HTR-8/SVneo (cell line): ENCODE results near the gene SMS.

Experiments
- DNase-seq: peaks from one replicate; pipeline ENCODE4 v3.0.0; 2011; ENCODE audit warnings: low spot score, mixed read lengths; ENCODE audit not compliant: insufficient read length
- FAIRE-seq: peaks from 2 replicates; lab custom pipeline; 2011; peaks lifted over from hg19 to GRCh38; lab: Jason Lieb, UNC

SMS gene

DNA sequence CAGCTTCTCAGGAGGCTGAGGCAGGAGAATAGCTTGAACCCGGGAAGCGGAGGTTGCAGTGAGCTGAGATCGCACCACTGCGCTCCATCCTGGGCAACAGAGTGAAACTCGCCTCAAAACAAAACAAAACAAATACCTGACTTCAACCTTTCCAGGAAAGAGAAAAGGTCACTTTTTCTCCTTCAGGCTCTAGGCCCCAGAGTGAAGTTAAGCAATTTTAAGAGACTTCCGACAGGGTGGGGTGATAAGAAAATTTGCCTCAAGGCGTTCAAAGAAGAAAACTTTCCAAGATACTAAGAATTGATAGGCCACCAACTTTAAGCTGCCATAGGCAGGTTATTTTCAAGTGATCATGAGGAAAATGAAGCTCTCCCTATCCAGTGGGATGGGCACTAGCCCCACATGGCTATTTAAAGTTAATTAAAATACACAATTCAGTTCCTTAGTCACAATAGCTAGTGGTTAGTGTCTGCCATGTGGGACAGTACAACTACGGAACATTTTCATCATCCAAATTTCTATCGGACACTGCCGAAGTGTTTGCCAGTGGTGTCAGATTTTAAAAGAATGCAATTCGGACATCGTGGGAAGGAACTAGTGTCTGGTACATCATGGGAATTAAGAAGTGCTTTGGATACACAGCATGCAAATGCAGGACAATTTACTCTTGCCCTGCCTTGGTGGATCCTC is 33.0 kb downstream of the SMS start:
- no peak for FAIRE-seq
- DNase-seq: no peak

DNA sequence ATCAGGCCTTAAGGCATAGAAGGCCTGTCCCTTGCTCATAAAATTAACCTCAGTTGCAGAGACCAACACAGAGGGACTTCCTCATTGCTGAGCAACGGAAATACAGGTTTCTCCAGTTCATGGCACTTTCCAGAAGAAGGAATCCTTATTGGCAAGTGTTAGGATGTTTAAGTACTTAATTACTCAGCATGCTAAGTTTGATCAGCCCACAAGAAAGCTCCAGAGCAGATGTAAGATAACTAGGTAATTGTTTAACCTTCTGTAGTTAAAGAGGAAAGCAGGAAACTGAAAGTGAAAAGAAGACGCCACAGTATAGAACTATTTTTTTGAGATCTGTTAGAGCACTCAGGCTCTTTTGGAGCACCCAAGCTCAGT is 33.5 kb downstream of the SMS start:
- FAIRE-seq: no peak
- DNase-seq: no peak

DNA sequence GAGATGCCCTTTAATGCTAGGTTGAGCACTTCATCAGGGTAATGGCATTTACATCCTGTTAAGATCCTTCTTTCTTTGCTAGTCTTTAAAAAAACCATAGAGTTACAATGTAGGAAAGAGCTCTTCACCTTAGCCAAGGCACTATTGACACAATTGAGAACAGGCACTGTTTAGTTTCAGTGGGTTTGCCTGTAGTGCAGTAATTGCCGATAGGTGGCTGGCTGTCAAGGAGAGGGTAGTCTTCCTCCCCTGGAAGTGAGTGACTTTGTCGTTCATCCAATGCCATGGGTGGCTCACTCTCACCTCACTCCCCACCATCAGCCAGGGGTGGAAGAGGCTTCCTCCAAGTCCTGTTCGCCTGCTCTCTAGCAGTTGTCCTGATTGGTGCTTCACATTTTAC is 34.7 kb downstream of the SMS start:
- peak; percentile 16 for FAIRE-seq

DNA sequence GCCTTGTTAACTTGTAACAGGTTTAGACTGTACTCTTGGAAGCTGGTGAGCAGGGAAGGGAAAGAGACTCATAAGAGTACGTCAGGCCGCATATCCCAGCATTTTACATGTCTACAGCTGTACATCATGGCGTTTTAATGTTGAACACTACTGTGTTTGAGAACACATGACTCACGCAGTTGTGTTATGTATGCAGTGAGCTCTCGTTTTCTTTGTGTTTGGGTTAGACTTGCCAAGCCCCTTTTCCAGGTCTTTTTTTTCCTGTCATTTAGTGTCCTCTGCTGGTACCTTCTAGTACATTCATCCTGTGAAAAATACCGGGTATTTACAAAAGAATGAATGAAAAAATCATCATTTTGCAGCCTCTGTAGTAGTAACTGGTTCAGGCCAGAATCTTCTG is 35.3 kb downstream of the SMS start:
- FAIRE-seq: peak; percentile 51
- peak; percentile 43 for DNase-seq

More for the DNA sequence above, 34.7 kb downstream of the SMS start:
- DNase-seq: no peak

DNA sequence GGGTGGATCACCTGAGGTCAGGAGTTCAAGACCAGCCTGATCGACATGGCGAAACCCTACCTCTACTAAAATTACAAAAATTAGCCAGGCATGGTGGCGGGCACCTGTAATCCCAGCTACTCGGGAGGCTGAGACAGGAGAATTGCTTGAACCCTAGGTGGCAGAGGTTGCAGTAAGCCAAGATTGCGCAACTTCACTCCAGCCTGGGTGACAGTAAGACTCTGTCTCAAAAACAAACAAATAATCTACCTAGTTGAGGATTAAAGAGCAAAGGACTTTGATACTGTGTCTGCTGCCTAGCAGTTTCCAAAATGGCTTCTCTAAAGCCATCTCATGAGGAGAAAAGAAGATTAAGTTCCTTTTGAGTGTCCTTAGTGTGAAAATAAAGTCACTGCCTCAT is 37.8 kb downstream of the SMS start:
- DNase-seq (no peak), FAIRE-seq (no peak)

DNA sequence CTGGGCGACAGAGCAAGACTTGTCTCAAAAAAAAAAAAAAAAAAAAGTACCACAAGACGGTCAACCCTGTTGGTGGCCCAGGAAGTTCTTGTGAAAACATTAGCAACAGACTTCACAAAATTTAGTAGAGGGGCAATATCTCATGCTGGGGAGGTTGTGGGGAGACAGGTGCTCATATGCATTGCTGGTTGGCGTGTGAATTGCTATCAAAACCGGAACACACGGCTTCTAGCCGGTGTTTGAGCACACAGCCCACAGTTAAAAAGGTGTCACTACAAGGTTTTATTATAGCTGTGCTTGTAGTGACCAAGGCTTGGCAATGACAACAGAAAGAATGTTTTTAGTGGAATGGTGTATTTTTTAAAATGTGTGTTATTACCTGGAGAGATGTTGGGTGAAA is 41.8 kb downstream of the SMS start:
- no peak for FAIRE-seq
- no peak for DNase-seq

DNA sequence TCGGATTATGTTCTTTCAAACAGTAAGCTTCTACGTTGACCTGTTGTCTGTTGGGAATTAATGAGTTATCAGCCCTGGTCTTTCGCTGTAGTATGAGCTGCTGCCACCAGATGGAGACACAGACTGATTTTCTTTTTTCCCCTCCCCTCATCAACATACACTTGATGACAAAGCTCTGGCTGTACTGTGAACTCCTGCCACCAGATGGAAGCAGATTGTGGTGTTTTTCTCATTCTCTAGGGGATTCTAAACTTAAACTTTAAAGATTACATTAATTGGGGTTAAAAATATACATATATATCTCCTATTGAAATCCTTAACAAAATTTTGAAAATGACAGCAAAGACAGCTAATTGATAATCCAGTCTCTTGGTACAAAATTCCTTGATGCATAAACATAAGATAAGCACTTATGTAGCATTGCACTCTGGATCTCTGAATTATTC is 44.8 kb downstream of the SMS start:
- DNase-seq: peak; percentile 84

DNA sequence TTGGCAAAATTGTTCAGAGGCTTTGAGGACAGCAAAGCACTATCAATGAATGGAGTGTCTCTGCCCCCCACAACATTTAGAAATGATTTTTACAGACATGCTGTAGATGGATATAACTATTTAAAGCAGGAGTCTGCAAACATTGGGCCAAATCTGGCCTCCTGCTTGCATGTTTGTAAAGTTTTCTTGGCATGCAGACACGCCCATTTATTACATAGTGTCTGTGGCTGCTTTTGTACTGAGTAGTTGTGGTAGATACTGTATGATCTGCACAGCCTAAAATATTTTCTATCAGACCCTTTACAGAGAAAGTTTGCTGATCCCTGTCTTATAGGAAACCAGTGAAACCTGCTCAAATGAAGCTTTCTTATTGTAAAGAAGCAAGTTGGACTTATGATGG is 46.1 kb downstream of the SMS start:
- DNase-seq (no peak), FAIRE-seq (no peak)

More for the DNA sequence above, 44.8 kb downstream of the SMS start:
- peak; percentile 96 for FAIRE-seq

DNA sequence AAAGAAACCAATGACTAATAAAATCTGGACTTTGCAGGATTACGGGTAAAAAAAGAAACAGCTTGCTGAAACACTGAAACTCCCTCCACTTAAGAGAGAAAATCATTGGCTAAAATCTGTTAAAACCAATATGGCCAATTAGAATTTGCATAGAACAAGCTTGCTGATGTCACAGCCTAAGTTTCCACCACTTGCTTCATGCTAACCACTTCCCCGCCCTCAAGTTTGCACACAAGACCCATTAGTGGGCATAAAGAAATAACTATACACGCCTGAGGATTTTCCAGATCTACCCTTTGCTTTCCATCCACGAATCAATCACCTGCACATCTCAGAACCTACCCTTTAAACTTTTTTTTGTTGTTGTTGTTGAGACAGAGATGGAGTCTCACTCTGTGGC is 48.9 kb downstream of the SMS start:
- FAIRE-seq (no peak), DNase-seq (no peak)

DNA sequence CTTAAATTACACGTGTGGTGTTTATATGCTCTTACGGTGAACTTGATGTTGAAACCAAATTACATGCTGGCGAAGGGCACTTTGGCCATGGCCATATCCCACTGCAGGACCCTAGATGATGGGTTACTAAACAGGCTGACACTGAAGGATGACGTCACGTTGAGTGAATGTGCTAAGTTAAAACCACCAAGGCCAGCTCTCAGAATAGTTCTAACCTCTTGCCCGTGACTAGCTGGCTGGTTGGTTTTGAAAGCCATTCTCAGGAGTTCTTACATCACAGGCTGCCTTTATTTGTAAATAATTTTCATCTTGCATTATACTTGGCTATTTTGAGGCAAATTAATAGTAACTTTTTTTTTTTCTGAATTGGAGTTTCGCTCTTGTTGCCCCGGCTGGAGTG is 50.3 kb downstream of the SMS start:
- FAIRE-seq (no peak), DNase-seq (no peak)

DNA sequence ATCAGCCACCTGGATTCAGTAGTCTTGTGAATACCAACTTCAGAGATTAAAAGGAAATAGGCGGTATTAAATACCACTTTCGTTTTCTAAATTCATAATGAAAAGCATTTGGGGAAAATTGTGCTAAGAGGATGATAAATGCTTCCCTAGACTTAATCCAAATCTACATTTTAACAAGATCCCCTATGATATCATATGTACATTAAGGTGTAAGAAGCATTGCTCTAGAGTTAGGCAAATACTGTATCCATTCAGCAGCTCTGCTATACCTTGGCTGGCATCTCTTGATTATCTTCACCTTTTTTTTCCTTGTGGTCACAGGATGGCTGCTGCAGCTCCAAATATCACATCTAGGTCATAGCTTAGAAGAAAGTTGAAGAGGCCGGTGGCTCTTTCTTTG is 51.0 kb downstream of the SMS start:
- no peak for FAIRE-seq
- no peak for DNase-seq

DNA sequence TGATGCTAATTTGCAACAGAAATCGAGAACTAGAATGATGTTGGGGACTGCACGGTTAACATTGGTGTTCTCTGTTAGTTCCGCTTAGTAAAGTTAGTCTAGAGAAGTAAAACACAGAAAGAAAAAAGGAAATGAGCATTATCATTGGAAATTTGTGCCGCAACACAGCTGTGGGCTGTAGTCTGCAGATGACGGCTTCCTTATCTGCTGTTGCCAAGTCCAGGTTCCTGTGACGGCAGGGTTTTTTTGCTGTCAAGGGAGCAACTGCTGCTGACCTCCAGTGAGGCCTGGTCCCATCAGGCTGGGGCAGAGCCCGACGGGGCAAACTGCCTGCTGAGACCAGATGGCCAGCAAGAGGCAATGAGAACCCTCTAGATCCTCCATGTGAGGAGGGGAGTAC is 52.8 kb downstream of the SMS start:
- no peak for FAIRE-seq
- no peak for DNase-seq

DNA sequence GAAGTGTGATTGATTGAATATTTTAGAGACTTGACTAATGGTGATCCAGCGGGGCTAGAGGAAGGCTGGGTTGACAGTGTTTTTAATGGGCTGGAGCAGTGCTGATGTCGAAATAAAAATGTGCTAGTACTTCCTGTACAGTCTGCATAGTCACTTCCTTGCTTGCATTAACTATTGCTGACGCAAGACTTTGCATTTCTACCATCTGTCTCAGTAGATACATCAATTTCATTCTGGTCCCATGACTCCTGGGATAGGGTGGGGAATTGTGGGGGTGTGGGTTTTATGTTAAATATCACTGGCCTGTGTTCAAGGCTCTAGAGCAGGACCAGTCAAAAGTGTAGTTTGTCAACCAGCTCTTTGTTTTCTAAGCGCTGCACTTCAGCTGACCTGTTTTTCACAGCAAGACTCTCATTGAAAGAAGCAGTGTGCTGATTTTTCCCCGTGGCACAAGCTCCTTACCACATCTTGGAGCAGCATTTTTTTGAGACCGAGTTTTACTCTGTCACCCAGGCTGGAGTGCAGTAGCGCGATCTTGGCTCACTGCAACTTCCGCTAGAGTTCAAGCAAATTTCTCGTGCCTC is 56.5 kb downstream of the SMS start:
- FAIRE-seq: no peak
- DNase-seq: peak; percentile 23

DNA sequence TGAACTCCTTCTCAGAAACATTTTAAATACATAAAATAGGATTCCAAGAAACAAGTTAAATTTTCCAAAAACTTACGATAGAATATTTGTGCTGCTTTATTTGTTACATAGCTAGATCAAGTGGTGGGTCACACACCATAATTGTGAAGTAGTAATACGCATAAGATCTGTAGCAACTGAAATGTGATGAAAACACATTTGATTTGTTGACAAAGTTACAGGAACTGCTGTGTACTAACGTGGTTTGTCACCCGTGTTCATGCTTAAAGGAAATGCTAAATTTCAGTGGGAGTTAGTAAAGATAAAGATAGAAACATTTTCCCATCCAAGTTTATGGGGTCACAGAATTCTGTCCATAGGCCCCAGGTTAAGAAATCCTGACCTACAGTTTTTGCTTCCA is 57.5 kb downstream of the SMS start:
- FAIRE-seq: no peak
- no peak for DNase-seq

DNA sequence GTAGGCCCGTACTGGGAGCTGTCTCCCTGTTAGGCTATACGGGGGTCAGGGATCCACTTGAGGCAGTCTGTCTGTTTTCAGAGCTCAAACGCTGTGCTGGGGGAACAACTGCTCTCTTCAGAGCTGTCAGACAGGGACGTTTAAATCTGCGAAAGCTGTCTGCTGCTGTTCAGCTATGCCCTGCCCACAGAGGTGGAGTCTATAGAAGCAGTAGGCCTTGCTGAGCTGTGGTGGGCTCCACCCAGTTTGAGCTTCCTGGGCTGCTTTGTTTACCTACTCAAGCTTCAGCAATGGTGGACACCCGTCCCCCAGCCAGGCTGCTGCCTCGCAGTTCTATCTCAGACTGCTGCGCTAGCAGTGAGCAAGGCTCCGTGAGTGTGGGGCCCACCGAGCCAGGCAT is 64.4 kb downstream of the SMS start:
- no peak for FAIRE-seq
- DNase-seq: no peak

DNA sequence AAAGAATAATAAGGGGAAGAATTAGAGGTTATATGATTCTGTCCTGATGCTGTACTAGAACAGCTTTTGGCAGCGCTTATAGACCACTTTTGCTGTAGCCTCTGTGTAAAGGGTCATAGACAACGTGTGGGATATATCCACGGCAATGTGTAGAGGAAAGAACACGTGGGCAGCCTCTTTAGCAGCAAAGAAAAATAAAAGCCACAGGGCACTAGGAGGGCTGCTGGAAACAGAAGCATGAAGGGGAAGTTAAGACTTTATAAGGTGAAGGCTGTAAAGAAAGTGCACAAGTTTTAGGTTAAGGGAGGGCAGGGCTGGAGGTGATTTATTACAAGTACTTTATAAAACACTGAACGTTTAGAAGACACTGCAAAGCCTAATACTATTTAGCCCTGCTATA is 71.5 kb downstream of the SMS start:
- DNase-seq: no peak
- FAIRE-seq: no peak

DNA sequence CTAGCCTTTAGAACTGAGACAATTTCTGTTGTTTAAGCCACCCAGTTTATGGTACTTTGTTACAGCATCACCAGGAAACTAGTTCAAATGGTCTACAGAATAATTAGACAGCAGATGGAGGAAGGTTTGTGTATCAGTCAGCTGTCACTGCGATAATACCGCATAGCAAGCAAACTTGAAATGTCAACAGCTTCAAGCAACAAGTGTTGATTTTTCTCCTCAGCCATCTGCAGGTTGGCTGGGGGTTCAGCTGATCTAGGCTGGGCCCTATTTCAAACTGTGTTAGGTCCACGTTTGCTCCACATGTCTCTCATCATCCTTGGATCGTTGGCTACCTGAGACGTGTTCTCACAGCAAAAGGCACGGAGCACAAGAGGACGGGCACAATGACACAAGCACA is 72.4 kb downstream of the SMS start:
- FAIRE-seq (no peak), DNase-seq (no peak)

DNA sequence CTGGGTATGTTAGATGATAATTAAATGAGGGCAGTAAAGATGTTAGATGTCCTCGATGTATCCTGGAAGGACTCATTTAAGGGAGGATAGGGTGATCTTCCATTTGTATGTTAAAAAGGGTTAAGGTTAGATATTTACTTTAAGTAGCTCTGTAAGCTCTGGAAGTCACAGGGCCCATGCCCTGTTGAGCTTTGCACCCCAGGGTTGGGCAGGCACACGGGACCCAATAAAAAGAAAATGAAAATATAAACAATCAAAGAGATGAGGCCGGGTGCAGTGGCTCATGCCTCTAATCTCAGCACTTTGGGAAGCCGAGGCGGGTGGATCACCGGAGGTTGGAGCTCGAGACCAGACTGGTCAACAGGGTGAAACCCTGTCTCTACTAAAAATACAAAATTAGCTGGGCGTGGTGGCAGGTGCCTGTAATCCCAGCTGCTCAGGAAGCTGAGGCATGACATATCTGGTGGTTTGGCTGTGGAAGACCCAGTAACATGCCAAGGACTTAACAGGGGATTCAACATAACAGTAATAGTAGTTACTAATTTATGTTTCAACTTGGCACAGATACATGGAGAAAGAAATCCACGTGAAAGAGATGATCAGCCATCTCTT is 74.7 kb downstream of the SMS start:
- FAIRE-seq: no peak

DNA sequence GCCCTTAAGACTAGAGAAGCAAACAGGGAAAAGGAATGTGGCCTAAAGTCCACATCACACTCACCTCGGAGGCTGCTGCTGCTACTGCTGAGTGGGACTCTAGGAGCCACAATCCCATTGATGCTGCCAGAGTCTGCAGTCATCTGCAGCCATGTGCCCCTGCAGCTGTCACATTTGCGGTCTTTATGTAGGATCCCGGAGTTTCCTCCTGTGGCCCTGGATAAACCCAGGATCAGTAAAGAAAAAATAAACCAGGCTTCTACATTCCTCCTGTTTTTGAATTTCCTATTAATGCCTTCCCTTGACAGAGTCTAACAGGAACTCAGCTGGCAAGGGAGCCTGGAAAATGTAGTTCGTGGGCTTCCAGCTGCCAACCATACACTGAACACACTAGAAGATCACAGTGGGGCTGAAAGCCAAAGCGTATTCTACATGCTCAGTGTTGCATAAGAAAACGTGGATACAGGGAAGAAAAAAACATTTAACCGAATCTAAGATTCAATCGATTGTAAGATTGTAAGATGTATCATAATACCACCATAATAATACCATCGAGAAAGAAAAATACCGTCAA is 81.3 kb downstream of the SMS start:
- FAIRE-seq: no peak
- no peak for DNase-seq

More for the DNA sequence above, 74.7 kb downstream of the SMS start:
- no peak for DNase-seq

DNA sequence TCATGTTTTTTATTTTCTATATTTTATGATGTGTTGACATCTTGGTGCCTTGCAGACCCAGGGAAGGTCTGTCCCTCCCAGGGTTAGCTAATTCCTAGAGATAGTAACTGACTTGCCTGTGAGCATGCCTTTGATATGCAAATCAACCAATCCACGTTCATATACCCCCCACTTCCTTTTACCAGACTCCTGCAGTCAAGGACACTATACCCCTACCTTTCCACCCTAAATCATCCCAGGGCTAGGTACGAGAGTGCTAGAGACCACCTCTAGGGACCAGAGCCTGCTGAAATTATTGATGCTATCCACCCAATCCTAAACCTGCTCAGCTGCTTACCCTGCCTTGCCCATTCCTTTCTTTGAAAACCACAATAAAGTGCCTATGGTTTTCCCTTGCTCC is 84.1 kb downstream of the SMS start:
- FAIRE-seq (no peak), DNase-seq (no peak)

DNA sequence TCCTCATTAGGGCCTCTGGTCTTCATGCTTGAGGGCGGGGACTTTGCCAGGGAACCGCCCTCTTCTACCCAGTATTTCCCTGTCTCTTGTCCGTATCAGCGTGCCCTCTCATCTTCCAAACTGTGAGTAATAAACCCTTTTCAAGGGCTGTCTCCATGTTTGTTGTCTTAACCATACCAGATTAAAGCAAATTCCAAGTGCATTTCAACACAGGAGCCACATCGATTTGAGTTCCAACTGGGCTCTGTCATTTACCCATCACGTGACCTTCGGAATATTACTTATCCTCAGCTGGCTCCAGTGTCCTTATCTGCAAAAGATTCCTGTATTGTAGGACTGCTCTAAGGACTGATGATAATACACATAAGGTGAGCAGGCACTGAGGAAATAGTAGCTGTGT is 85.2 kb downstream of the SMS start:
- FAIRE-seq (no peak), DNase-seq (no peak)
